ENCODE measurements around the gene INPP5F. TPM values are rescaled to one million over a fixed set of nuclear protein-coding genes. Genes with fewer than 3 reads are reported as not detected.
"Not testable (repeated sequence)": the region's sequence is repeated elsewhere in the genome, so short reads cannot be mapped to it uniquely, and the experiment has no call there.

The INPP5F gene
- total and polyA plus RNA-seq, 2 donors (not counting 1 experiment from before 2014, with no cell fraction given) = 15.0 to 23.3 TPM

DNA sequence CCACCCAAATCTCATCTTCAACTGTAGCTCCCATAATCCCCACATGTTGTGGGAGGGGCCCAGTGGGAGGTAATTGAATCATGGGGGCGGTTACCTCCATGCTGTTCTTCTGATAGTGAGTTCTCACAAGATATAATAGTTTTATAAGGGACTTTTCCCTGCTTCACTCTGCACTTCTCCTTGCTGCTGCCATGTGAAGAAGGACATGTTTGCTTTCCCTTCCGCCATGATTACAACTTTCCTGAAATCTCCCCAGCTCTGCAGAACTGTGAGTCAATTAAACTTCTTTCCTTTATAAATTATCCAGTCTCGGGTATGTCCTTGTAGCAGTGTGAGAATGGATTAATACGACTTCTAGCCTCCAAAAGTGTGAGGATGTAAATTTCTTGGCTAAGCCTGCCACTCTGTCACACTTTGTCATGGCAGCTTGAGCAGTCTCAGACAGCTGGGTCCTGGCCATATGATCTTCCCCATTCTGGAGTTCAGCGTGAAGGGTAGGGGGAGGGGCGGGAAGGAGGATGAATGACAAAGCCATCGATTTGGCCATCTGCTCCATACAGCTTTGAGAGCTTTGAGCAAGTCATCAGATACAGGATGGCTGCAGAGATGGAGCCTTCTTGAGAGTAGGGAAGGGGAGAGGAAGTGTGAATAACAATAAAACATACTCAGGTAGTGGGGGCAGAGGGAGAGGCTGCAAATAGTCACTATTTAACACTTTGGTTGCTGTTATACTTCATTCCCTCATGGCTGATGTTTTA is 19.1 kb upstream of the INPP5F start:
- TF ChIP-seq EZH2 (IDR thresholded peaks at IDR 0.05; ENCODE audit: low read length, missing control alignments) = no peak
- TF ChIP-seq, protein P1, sequence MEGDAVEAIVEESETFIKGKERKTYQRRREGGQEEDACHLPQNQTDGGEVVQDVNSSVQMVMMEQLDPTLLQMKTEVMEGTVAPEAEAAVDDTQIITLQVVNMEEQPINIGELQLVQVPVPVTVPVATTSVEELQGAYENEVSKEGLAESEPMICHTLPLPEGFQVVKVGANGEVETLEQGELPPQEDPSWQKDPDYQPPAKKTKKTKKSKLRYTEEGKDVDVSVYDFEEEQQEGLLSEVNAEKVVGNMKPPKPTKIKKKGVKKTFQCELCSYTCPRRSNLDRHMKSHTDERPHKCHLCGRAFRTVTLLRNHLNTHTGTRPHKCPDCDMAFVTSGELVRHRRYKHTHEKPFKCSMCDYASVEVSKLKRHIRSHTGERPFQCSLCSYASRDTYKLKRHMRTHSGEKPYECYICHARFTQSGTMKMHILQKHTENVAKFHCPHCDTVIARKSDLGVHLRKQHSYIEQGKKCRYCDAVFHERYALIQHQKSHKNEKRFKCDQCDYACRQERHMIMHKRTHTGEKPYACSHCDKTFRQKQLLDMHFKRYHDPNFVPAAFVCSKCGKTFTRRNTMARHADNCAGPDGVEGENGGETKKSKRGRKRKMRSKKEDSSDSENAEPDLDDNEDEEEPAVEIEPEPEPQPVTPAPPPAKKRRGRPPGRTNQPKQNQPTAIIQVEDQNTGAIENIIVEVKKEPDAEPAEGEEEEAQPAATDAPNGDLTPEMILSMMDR (conservative IDR thresholded peaks at IDR 0.05 in 1 of 2, IDR thresholded peaks at IDR 0.05 in 1 of 2; ENCODE audit: low read depth in 1 of 2, low read length in 2 of 2) = no peak
- no peak for DNase-seq (ENCODE audit: low read depth in 2 of 2)
- no peak overlapping the region for H3K4me2 ChIP-seq (ENCODE audit: extremely low read depth, insufficient read depth, low read length)
- no peaks in the 10 kb centered on the region for H4K20me1 ChIP-seq (ENCODE audit: control insufficient read depth, extremely low read depth, insufficient read depth, low read length)
- peaks cover 2% of the 10 kb centered on the region for H3K27me3 ChIP-seq (ENCODE audit: control insufficient read depth, insufficient read depth, low read length)
- H3K9ac ChIP-seq (ENCODE audit: insufficient read depth, low read length) = no peak overlapping the region
- H3K36me3 ChIP-seq (ENCODE audit: control insufficient read depth, insufficient read depth, low read length) = no peaks in the 10 kb centered on the region
- H3K79me2 ChIP-seq (ENCODE audit: control insufficient read depth, insufficient read depth, low read length) = no peaks in the 10 kb centered on the region
- no peak overlapping the region for H3K4me3 ChIP-seq (replicated peaks in 1 of 4; ENCODE audit: control extremely low read depth in 1 of 4, insufficient read depth in 1 of 4, low read depth in 3 of 4, low read length in 4 of 4)
- H3K9me3 ChIP-seq (ENCODE audit: control insufficient read depth, insufficient read depth, low read depth, low read length) = no peaks in the 10 kb centered on the region
- no peak overlapping the region for H2AFZ ChIP-seq (ENCODE audit: low read length)
- H3K27ac ChIP-seq (ENCODE audit: insufficient read depth, low read length) = no peak overlapping the region
- H3K4me1 ChIP-seq (ENCODE audit: control insufficient read depth, extremely low read depth, insufficient read depth, low read length) = peaks cover 3% of the 10 kb centered on the region

- H2AFZ ChIP-seq (ENCODE audit: low read length); H3K9me3 ChIP-seq (ENCODE audit: control insufficient read depth, insufficient read depth, low read depth, low read length); H4K20me1 ChIP-seq (ENCODE audit: control insufficient read depth, extremely low read depth, insufficient read depth, low read length); DNase-seq (ENCODE audit: low read depth in 2 of 2); H3K36me3 ChIP-seq (ENCODE audit: control insufficient read depth, insufficient read depth, low read length); H3K79me2 ChIP-seq (ENCODE audit: control insufficient read depth, insufficient read depth, low read length); H3K27ac ChIP-seq (ENCODE audit: insufficient read depth, low read length); H3K4me3 ChIP-seq (replicated peaks in 1 of 4; ENCODE audit: control extremely low read depth in 1 of 4, insufficient read depth in 1 of 4, low read depth in 3 of 4, low read length in 4 of 4); H3K27me3 ChIP-seq (ENCODE audit: control insufficient read depth, insufficient read depth, low read length); H3K9ac ChIP-seq (ENCODE audit: insufficient read depth, low read length); H3K4me1 ChIP-seq (ENCODE audit: control insufficient read depth, extremely low read depth, insufficient read depth, low read length); H3K4me2 ChIP-seq (ENCODE audit: extremely low read depth, insufficient read depth, low read length): not testable (repeated sequence)
Observed at GRCh38 chr10:119707331-119707730, 18.5 kb upstream of the INPP5F start.

GRCh38 chr10:119710935-119711334 is 14.9 kb upstream of the INPP5F start:
- not testable (repeated sequence) for H3K9me3 ChIP-seq (ENCODE audit: control insufficient read depth, insufficient read depth, low read depth, low read length); H3K27ac ChIP-seq (ENCODE audit: insufficient read depth, low read length); H4K20me1 ChIP-seq (ENCODE audit: control insufficient read depth, extremely low read depth, insufficient read depth, low read length); H3K9ac ChIP-seq (ENCODE audit: insufficient read depth, low read length); H3K27me3 ChIP-seq (ENCODE audit: control insufficient read depth, insufficient read depth, low read length); H3K4me2 ChIP-seq (ENCODE audit: extremely low read depth, insufficient read depth, low read length); H2AFZ ChIP-seq (ENCODE audit: low read length); H3K4me1 ChIP-seq (ENCODE audit: control insufficient read depth, extremely low read depth, insufficient read depth, low read length); H3K36me3 ChIP-seq (ENCODE audit: control insufficient read depth, insufficient read depth, low read length); H3K79me2 ChIP-seq (ENCODE audit: control insufficient read depth, insufficient read depth, low read length); H3K4me3 ChIP-seq (replicated peaks in 1 of 4; ENCODE audit: control extremely low read depth in 1 of 4, insufficient read depth in 1 of 4, low read depth in 3 of 4, low read length in 4 of 4); DNase-seq (ENCODE audit: low read depth in 2 of 2)

DNA sequence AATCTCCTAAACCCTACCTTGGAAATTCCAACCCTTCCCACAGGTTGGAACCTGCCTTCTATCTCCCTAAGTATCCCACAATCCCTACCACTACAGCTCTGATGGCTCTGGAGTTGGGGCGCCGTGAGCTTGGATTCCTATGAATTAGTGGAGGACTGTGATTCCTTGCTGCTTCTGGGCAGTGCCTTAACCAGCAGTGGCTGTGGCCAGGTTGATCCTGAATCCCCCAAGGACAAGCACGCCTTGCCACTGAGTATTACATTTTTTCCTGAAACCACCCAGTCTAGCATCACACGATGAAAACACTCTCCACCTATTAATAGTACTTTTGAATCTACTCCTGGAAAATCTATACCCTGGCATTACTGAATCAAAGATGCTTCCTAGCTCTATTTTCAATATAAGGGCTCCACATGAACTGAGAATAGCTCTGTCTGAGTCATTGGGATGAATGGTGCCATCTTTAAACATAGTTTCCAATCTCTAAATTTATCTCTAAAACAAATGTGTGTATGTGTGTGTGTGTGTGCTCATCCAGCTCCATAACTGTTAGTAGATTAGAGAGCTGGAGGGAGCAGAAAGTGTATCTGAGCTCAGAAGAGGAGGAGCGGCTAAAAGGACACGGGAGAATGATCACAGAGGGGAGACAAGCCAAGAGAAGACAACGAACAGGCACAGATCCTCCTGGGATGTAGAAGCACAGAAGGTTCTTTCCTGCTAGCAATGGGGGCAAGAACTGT is 11.9 kb upstream of the INPP5F start:
- DNase-seq (ENCODE audit: low read depth in 2 of 2) = no peak
- TF ChIP-seq EZH2 (IDR thresholded peaks at IDR 0.05; ENCODE audit: low read length, missing control alignments) = no peak
- TF ChIP-seq, protein P1 (conservative IDR thresholded peaks at IDR 0.05 in 1 of 2, IDR thresholded peaks at IDR 0.05 in 1 of 2; ENCODE audit: low read depth in 1 of 2, low read length in 2 of 2) = no peak
- no peaks in the 10 kb centered on the region for H3K36me3 ChIP-seq (ENCODE audit: control insufficient read depth, insufficient read depth, low read length)
- no peaks in the 10 kb centered on the region for H3K9me3 ChIP-seq (ENCODE audit: control insufficient read depth, insufficient read depth, low read depth, low read length)
- H4K20me1 ChIP-seq (ENCODE audit: control insufficient read depth, extremely low read depth, insufficient read depth, low read length) = no peaks in the 10 kb centered on the region
- H3K27ac ChIP-seq (ENCODE audit: insufficient read depth, low read length) = no peak overlapping the region
- H3K4me3 ChIP-seq (replicated peaks in 1 of 4; ENCODE audit: control extremely low read depth in 1 of 4, insufficient read depth in 1 of 4, low read depth in 3 of 4, low read length in 4 of 4) = no peak overlapping the region
- H3K4me2 ChIP-seq (ENCODE audit: extremely low read depth, insufficient read depth, low read length) = no peak overlapping the region
- no peaks in the 10 kb centered on the region for H3K79me2 ChIP-seq (ENCODE audit: control insufficient read depth, insufficient read depth, low read length)
- no peak overlapping the region for H2AFZ ChIP-seq (ENCODE audit: low read length)
- no peaks in the 10 kb centered on the region for H3K4me1 ChIP-seq (ENCODE audit: control insufficient read depth, extremely low read depth, insufficient read depth, low read length)
- no peak overlapping the region for H3K9ac ChIP-seq (ENCODE audit: insufficient read depth, low read length)
- peaks cover 2% of the 10 kb centered on the region for H3K27me3 ChIP-seq (ENCODE audit: control insufficient read depth, insufficient read depth, low read length)
